ENCODE measurements around the gene F8A1. TPM values are rescaled to one million over a fixed set of nuclear protein-coding genes. Genes with fewer than 3 reads are reported as not detected.
"Not testable (repeated sequence)": the region's sequence is repeated elsewhere in the genome, so short reads cannot be mapped to it uniquely, and the experiment has no call there.

F8A1 gene
- total and polyA plus RNA-seq, 2 donors: 3.9 to 32.2 TPM

DNA sequence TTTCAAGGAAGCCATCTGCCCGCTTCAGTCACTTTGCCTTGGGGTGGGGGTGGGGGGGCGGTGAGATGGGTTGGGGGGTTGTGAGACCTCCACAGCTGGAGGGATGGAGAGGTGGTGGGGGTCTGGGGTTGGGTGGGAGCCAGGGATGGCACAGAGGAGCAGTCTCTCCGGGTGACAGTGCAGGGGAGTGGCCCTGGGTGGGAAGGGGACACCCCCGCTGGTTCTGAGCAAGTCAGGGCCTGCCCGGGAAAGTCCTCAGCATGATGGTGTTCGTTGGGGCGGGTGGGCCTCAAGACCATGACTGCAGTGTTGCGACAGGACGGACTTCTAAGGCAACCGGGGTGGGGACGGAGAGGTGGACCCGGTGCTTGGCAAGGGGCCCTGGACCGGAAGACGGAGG is 606 bp upstream of the F8A1 start:
- 87% methylated on average over 2 of the region's 14 CpGs for WGBS
- not testable (repeated sequence) for H3K9me3 ChIP-seq (ENCODE audit: control insufficient read depth in 2 of 2, insufficient read depth in 1 of 2, low read length in 1 of 2); H3K27me3 ChIP-seq (ENCODE audit: control insufficient read depth in 2 of 2, insufficient read depth in 1 of 2, low read length in 1 of 2); DNase-seq (ENCODE audit: low read depth in 6 of 9, low spot score in 9 of 9); H3K4me3 ChIP-seq (ENCODE audit: low read length in 2 of 2); H3K4me1 ChIP-seq (ENCODE audit: control insufficient read depth in 2 of 2, insufficient read depth in 2 of 2, low read length in 2 of 2); H3K27ac ChIP-seq (ENCODE audit: low read depth in 1 of 2, low read length in 1 of 2); H3K36me3 ChIP-seq (ENCODE audit: control insufficient read depth in 2 of 2, insufficient read depth in 2 of 2, low read length in 1 of 2)

DNA sequence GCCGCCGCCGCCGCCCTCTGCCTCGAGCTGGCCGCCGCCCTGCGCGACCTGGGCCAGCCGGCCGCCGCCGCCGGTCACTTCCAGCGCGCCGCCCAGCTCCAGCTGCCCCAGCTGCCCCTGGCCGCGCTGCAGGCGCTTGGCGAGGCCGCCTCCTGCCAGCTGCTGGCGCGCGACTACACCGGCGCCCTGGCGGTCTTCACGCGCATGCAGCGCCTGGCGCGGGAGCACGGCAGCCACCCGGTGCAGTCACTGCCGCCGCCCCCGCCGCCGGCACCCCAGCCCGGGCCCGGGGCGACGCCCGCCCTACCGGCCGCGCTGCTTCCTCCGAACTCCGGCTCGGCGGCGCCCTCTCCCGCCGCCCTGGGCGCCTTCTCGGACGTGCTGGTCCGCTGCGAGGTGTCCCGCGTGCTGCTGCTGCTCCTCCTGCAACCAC is 650 bp downstream of the F8A1 start:
- H3K9me3 ChIP-seq (ENCODE audit: control insufficient read depth in 2 of 2, insufficient read depth in 1 of 2, low read length in 1 of 2); H3K4me3 ChIP-seq (ENCODE audit: low read length in 2 of 2); DNase-seq (ENCODE audit: low read depth in 6 of 9, low spot score in 9 of 9); H3K27me3 ChIP-seq (ENCODE audit: control insufficient read depth in 2 of 2, insufficient read depth in 1 of 2, low read length in 1 of 2); H3K4me1 ChIP-seq (ENCODE audit: control insufficient read depth in 2 of 2, insufficient read depth in 2 of 2, low read length in 2 of 2); H3K27ac ChIP-seq (ENCODE audit: low read depth in 1 of 2, low read length in 1 of 2); H3K36me3 ChIP-seq (ENCODE audit: control insufficient read depth in 2 of 2, insufficient read depth in 2 of 2, low read length in 1 of 2): not testable (repeated sequence)
- WGBS: no CpG with 5 or more reads among the region's 62 CpGs

GRCh38 chrX:154890990-154891639 is 5.0 kb downstream of the F8A1 start:
- no peak overlapping the region for H3K27ac ChIP-seq (ENCODE audit: low read depth in 1 of 2, low read length in 1 of 2)
- no peaks in the 10 kb centered on the region for H3K36me3 ChIP-seq (ENCODE audit: control insufficient read depth in 2 of 2, insufficient read depth in 2 of 2, low read length in 1 of 2)
- no peak overlapping the region for H3K4me3 ChIP-seq (ENCODE audit: low read length in 2 of 2)
- 90% methylated on average over 1 of the region's 1 CpG for WGBS
- no peaks in the 10 kb centered on the region for H3K27me3 ChIP-seq (ENCODE audit: control insufficient read depth in 2 of 2, insufficient read depth in 1 of 2, low read length in 1 of 2)
- DNase-seq (ENCODE audit: low read depth in 6 of 9, low spot score in 9 of 9): no peak
- H3K9me3 ChIP-seq (ENCODE audit: control insufficient read depth in 2 of 2, insufficient read depth in 1 of 2, low read length in 1 of 2): no peaks in the 10 kb centered on the region
- no peaks in the 10 kb centered on the region for H3K4me1 ChIP-seq (ENCODE audit: control insufficient read depth in 2 of 2, insufficient read depth in 2 of 2, low read length in 2 of 2)

DNA sequence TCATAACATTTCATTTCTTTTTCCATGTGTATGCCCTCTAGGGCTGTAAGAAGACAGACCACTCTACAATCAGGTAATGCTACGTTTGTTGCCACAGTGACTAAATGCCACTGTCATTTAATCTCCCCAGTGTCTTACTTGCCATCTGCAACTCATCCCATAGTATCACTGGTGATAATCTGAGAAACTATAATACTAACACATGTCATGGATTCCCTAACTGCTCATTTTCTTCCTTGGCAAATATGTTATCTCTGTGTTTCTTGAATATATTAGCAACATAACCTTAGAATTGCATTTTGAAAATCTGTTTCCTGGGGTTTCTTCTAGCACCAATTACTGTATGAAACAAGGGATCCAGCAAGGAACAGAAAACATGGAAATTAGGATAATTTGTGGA is 6.1 kb downstream of the F8A1 start:
- H3K4me1 ChIP-seq (ENCODE audit: control insufficient read depth in 2 of 2, insufficient read depth in 2 of 2, low read length in 2 of 2): no peaks in the 10 kb centered on the region
- WGBS: 98% methylated on average over 1 of the region's 1 CpG
- no peaks in the 10 kb centered on the region for H3K27me3 ChIP-seq (ENCODE audit: control insufficient read depth in 2 of 2, insufficient read depth in 1 of 2, low read length in 1 of 2)
- H3K4me3 ChIP-seq (ENCODE audit: low read length in 2 of 2): no peak overlapping the region
- no peaks in the 10 kb centered on the region for H3K36me3 ChIP-seq (ENCODE audit: control insufficient read depth in 2 of 2, insufficient read depth in 2 of 2, low read length in 1 of 2)
- H3K9me3 ChIP-seq (ENCODE audit: control insufficient read depth in 2 of 2, insufficient read depth in 1 of 2, low read length in 1 of 2): no peaks in the 10 kb centered on the region
- no peak overlapping the region for H3K27ac ChIP-seq (ENCODE audit: low read depth in 1 of 2, low read length in 1 of 2)
- no peak for DNase-seq (ENCODE audit: low read depth in 6 of 9, low spot score in 9 of 9)

GRCh38 chrX:154900323-154900722 is 14.2 kb downstream of the F8A1 start:
- WGBS: 99% methylated on average over 8 of the region's 8 CpGs
- DNase-seq (ENCODE audit: low read depth in 6 of 9, low spot score in 9 of 9): no peak
- Histone ChIP-seq H3K36me3 (ENCODE audit: control insufficient read depth in 2 of 2, insufficient read depth in 2 of 2, low read length in 1 of 2) (no peaks in the 10 kb centered on the region), H3K4me3 (ENCODE audit: low read length in 2 of 2) (no peak overlapping the region), H3K9me3 (ENCODE audit: control insufficient read depth in 2 of 2, insufficient read depth in 1 of 2, low read length in 1 of 2) (no peaks in the 10 kb centered on the region), H3K4me1 (ENCODE audit: control insufficient read depth in 2 of 2, insufficient read depth in 2 of 2, low read length in 2 of 2) (no peaks in the 10 kb centered on the region), H3K27ac (ENCODE audit: low read depth in 1 of 2, low read length in 1 of 2) (no peak overlapping the region), H3K27me3 (ENCODE audit: control insufficient read depth in 2 of 2, insufficient read depth in 1 of 2, low read length in 1 of 2) (no peaks in the 10 kb centered on the region)

DNA sequence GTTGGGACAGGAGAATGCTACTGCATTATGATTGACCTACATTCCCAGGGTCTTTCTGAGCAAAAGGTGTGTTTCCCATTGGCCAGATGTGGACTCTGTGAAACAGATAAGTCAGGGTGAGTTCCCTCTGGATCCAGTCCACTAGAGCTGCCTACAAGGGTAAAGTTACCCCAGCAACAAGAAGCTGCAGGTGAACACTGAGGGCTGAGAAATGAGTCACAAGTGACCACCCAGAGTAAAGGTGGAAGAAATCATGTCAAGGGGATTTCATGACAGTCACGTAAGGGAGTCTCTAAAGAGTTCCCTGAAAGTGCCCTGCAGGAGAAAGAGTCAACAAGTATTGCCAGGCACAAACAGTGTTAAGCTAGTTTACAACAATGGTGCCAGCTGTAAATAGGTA is 16.3 kb downstream of the F8A1 start:
- 94% methylated on average over 1 of the region's 1 CpG for whole genome bisulfite sequencing
- H3K27ac ChIP-seq (ENCODE audit: low read depth in 1 of 2, low read length in 1 of 2): no peak overlapping the region
- H3K9me3 ChIP-seq (ENCODE audit: control insufficient read depth in 2 of 2, insufficient read depth in 1 of 2, low read length in 1 of 2): no peaks in the 10 kb centered on the region
- no peak for DNase-seq (ENCODE audit: low read depth in 6 of 9, low spot score in 9 of 9)
- H3K4me3 ChIP-seq (ENCODE audit: low read length in 2 of 2): no peak overlapping the region
- no peaks in the 10 kb centered on the region for H3K36me3 ChIP-seq (ENCODE audit: control insufficient read depth in 2 of 2, insufficient read depth in 2 of 2, low read length in 1 of 2)
- no peaks in the 10 kb centered on the region for H3K27me3 ChIP-seq (ENCODE audit: control insufficient read depth in 2 of 2, insufficient read depth in 1 of 2, low read length in 1 of 2)
- H3K4me1 ChIP-seq (ENCODE audit: control insufficient read depth in 2 of 2, insufficient read depth in 2 of 2, low read length in 2 of 2): no peaks in the 10 kb centered on the region

DNA sequence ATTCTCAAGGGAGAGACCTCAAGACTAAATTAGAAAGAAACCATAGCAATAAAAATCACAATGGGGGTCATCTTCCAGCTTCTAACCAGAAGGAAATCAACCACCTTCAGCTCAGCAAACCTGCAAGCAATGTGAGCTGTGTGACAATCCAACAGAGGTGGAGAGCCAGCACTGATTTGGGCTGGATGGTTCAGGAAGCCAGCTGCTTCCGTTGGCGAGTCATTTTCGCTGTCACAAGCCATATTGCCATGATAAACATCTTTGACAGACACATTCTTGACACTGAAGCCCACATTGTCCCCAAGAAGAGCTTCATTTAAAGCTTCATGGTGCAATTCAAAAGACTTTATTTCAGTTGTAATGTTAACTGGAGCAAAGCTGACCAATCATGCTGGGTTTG is 22.7 kb downstream of the F8A1 start:
- 77% methylated on average over 3 of the region's 3 CpGs for WGBS
- Histone ChIP-seq H3K4me1 (ENCODE audit: control insufficient read depth in 2 of 2, insufficient read depth in 2 of 2, low read length in 2 of 2) (no peaks in the 10 kb centered on the region), H3K27ac (ENCODE audit: low read depth in 1 of 2, low read length in 1 of 2) (no peak overlapping the region), H3K27me3 (ENCODE audit: control insufficient read depth in 2 of 2, insufficient read depth in 1 of 2, low read length in 1 of 2) (no peaks in the 10 kb centered on the region), H3K9me3 (ENCODE audit: control insufficient read depth in 2 of 2, insufficient read depth in 1 of 2, low read length in 1 of 2) (peaks cover 0 to 3% of the 10 kb centered on the region in 2 donors), H3K4me3 (ENCODE audit: low read length in 2 of 2) (no peak overlapping the region), H3K36me3 (ENCODE audit: control insufficient read depth in 2 of 2, insufficient read depth in 2 of 2, low read length in 1 of 2) (no peaks in the 10 kb centered on the region)
- DNase-seq (ENCODE audit: low read depth in 6 of 9, low spot score in 9 of 9): no peak

DNA sequence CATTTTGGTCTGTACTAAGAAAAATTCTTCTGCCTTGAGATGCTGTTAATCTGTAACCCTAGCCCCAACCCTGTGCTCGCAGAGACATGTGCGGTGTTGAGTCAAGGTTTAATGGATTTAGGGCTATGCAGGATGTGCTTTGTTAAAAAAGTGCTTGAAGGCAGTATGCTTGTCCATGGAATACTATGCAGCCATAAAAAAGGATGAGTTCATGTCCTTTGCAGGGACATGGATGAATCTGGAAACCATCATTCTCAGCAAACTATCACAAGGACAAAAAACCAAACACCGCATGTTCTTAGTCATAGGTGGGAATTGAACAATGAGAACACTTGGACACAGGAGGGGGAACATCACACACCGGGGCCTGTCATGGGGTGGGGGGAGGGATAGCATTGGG is 23.9 kb downstream of the F8A1 start:
- over 99% methylated on average over 4 of the region's 4 CpGs for WGBS
- not testable (repeated sequence) for H3K36me3 ChIP-seq (ENCODE audit: control insufficient read depth in 2 of 2, insufficient read depth in 2 of 2, low read length in 1 of 2)

GRCh38 chrX:154910528-154910927 is 24.4 kb downstream of the F8A1 start:
- H3K4me1 ChIP-seq (ENCODE audit: control insufficient read depth in 2 of 2, insufficient read depth in 2 of 2, low read length in 2 of 2); H3K9me3 ChIP-seq (ENCODE audit: control insufficient read depth in 2 of 2, insufficient read depth in 1 of 2, low read length in 1 of 2); DNase-seq (ENCODE audit: low read depth in 6 of 9, low spot score in 9 of 9); H3K36me3 ChIP-seq (ENCODE audit: control insufficient read depth in 2 of 2, insufficient read depth in 2 of 2, low read length in 1 of 2); H3K27me3 ChIP-seq (ENCODE audit: control insufficient read depth in 2 of 2, insufficient read depth in 1 of 2, low read length in 1 of 2); H3K4me3 ChIP-seq (ENCODE audit: low read length in 2 of 2); H3K27ac ChIP-seq (ENCODE audit: low read depth in 1 of 2, low read length in 1 of 2): not testable (repeated sequence)
- WGBS: 82% methylated on average over 11 of the region's 11 CpGs

More for the DNA sequence above, 23.9 kb downstream of the F8A1 start:
- H3K27ac ChIP-seq (ENCODE audit: low read depth in 1 of 2, low read length in 1 of 2); H3K27me3 ChIP-seq (ENCODE audit: control insufficient read depth in 2 of 2, insufficient read depth in 1 of 2, low read length in 1 of 2); DNase-seq (ENCODE audit: low read depth in 6 of 9, low spot score in 9 of 9); H3K4me1 ChIP-seq (ENCODE audit: control insufficient read depth in 2 of 2, insufficient read depth in 2 of 2, low read length in 2 of 2); H3K4me3 ChIP-seq (ENCODE audit: low read length in 2 of 2); H3K9me3 ChIP-seq (ENCODE audit: control insufficient read depth in 2 of 2, insufficient read depth in 1 of 2, low read length in 1 of 2): not testable (repeated sequence)

GRCh38 chrX:154914052-154914451 is 27.9 kb downstream of the F8A1 start:
- Histone ChIP-seq H3K9me3 (ENCODE audit: control insufficient read depth in 2 of 2, insufficient read depth in 1 of 2, low read length in 1 of 2) (peaks cover 0 to 7% of the 10 kb centered on the region in 2 donors), H3K4me1 (ENCODE audit: control insufficient read depth in 2 of 2, insufficient read depth in 2 of 2, low read length in 2 of 2) (no peaks in the 10 kb centered on the region), H3K36me3 (ENCODE audit: control insufficient read depth in 2 of 2, insufficient read depth in 2 of 2, low read length in 1 of 2) (no peaks in the 10 kb centered on the region), H3K27me3 (ENCODE audit: control insufficient read depth in 2 of 2, insufficient read depth in 1 of 2, low read length in 1 of 2) (no peaks in the 10 kb centered on the region), H3K4me3 (ENCODE audit: low read length in 2 of 2) (no peak overlapping the region), H3K27ac (ENCODE audit: low read depth in 1 of 2, low read length in 1 of 2) (no peak overlapping the region)
- DNase-seq (ENCODE audit: low read depth in 6 of 9, low spot score in 9 of 9): no peak
- 95% methylated on average over 2 of the region's 2 CpGs for WGBS

Measured in thymus (tissue), 11 donors.